HepG2 (cell line): ENCODE data around the gene ANKLE1. TPM values are rescaled to one million over a fixed set of nuclear protein-coding genes. Genes with fewer than 3 reads are reported as not detected.

Source experiments
- ATAC-seq: fragments of 200-7000 bp; cut with Tn5 transposase; 3 replicates; pipeline ENCODE4 v1.9.1; 2020; ENCODE audit warnings: mild to moderate bottlenecking, moderate library complexity
- BruUV-seq: library from RNA; stranded (reverse); fragments of 400-500 nt; replicated peaks from 2 replicates; lab custom pipeline; 2021; lab: Mats Ljungman, UMichigan
- CTCF ChIA-PET: fragments of 300-600 bp; formaldehyde crosslinking; extraction: SDS; loops from one replicate; lab custom pipeline; 2021; ENCODE audit warnings: low total read pairs, inconsistent platforms, low intra/inter-chr PET ratio; lab: Yijun Ruan, JAX
- POLR2A ChIA-PET: fragments of 350-600 bp; sonication (Branson Sonifier 250); formaldehyde crosslinking; loops from one replicate; lab custom pipeline; 2020; ENCODE audit warnings: antibody characterized with exemption, inconsistent platforms; lab: Yijun Ruan, JAX
- DNase-seq: peaks from one replicate; pipeline ENCODE4 v3.0.0-alpha.2; 2015; ENCODE audit warnings: low spot score
- FAIRE-seq: peaks from 3 replicates; lab custom pipeline; 2011; peaks lifted over from hg19 to GRCh38; lab: Jason Lieb, UNC
- H2AFZ ChIP-seq: one replicate; pipeline ENCODE4 v1.6.1; 2011; ENCODE audit warnings: low read length, inconsistent platforms
- H3K27ac ChIP-seq: fragments of 300-600 bp; 3 replicates; pipeline ENCODE4 v1.8.0; 2011; ENCODE audit warnings: mixed run types, mild to moderate bottlenecking, mixed read lengths, low read length, inconsistent platforms; ENCODE audit not compliant: insufficient read depth; ENCODE audit errors: extremely low read length
- H3K27me3 ChIP-seq, 2 experiments: fragments of 200-600 bp in 1 of 2; 2 replicates in 1 of 2; 3 replicates in 1 of 2; pipeline versions ENCODE4 v1.6.0 to v1.8.0; 2011; ENCODE audit warnings: low read length in 2 of 2, mild to moderate bottlenecking in 2 of 2, moderate library complexity in 2 of 2, inconsistent platforms in 1 of 2; ENCODE audit not compliant: insufficient read depth in 2 of 2, control insufficient read depth in 1 of 2
- H3K36me3 ChIP-seq, 2 experiments: fragments of 200-600 bp in 1 of 2; replicated peaks in 1 of 2; 2 replicates in 1 of 2; 3 replicates in 1 of 2; pipeline versions ENCODE4 v1.5.1 to v1.8.0; 2011; ENCODE audit warnings: low read length in 2 of 2, inconsistent platforms in 1 of 2; ENCODE audit not compliant: insufficient read depth in 2 of 2, control insufficient read depth in 1 of 2
- H3K4me1 ChIP-seq: 2 replicates; pipeline ENCODE4 v1.5.1; 2012; ENCODE audit warnings: low read length, inconsistent platforms; ENCODE audit not compliant: insufficient read depth
- H3K4me2 ChIP-seq: 2 replicates; pipeline ENCODE4 v1.6.0; 2011; ENCODE audit warnings: low read depth, low read length, inconsistent platforms
- H3K4me3 ChIP-seq, 3 experiments: fragments of 200-600 bp in 1 of 3; sonication (generic), shearing (Covaris generic) in 1 of 3; replicated peaks in 1 of 3; 2 replicates each; pipeline ENCODE4 v1.5.1; 2011 to 2016; ENCODE audit warnings: low read length in 3 of 3, inconsistent platforms in 2 of 3, low read depth in 2 of 3, mild to moderate bottlenecking in 2 of 3, control low read depth in 1 of 3, mixed read lengths in 1 of 3; ENCODE audit not compliant: insufficient read depth in 1 of 3
- H3K79me2 ChIP-seq: one replicate; pipeline ENCODE4 v1.6.1; 2011; ENCODE audit warnings: low read length, inconsistent platforms; ENCODE audit not compliant: insufficient read depth
- H3K9ac ChIP-seq: 2 replicates; pipeline ENCODE4 v1.6.0; 2011; ENCODE audit warnings: mild to moderate bottlenecking, low read depth, low read length, inconsistent platforms; ENCODE audit not compliant: insufficient read depth
- H3K9me3 ChIP-seq: 2 replicates; pipeline ENCODE4 v1.5.1; 2012; ENCODE audit warnings: mild to moderate bottlenecking, low read length
- H4K20me1 ChIP-seq: 2 replicates; pipeline ENCODE4 v1.6.0; 2011; ENCODE audit warnings: inconsistent platforms, mild to moderate bottlenecking, low read length, moderate library complexity; ENCODE audit not compliant: insufficient read depth
- ATF1 ChIP-seq: IDR thresholded peaks from 2 replicates; pipeline ENCODE4 v1.6.1; 2016; ENCODE audit warnings: mild to moderate bottlenecking, control low read depth
- GABPB1 ChIP-seq: IDR thresholded peaks from 2 replicates; pipeline ENCODE4 v1.6.1; 2016; ENCODE audit warnings: mild to moderate bottlenecking, missing genetic modification reagents, moderate library complexity, missing compliant biosample characterization
- HES4 ChIP-seq: sonication (generic); formaldehyde crosslinking; IDR thresholded peaks from 2 replicates; pipeline ENCODE4 v1.9.0; 2021; ENCODE audit warnings: mild to moderate bottlenecking, missing genetic modification reagents, borderline replicate concordance
- LCORL ChIP-seq, 2 experiments: fragments of 450-650 bp in 1 of 2; sonication (generic) in 1 of 2; formaldehyde crosslinking in 1 of 2; IDR thresholded peaks; 2 replicates each; pipeline versions ENCODE4 v1.5.0 to v1.6.1; 2017 to 2020; ENCODE audit warnings: antibody characterized with exemption in 1 of 2, missing genetic modification reagents in 1 of 2
- MZF1 ChIP-seq: sonication (generic); formaldehyde crosslinking; IDR thresholded peaks from 2 replicates; pipeline ENCODE4 v1.8.1; 2023; ENCODE audit warnings: mild to moderate bottlenecking, missing genetic modification reagents, borderline replicate concordance
- PAX8 ChIP-seq: sonication (generic); formaldehyde crosslinking; IDR thresholded peaks from 2 replicates; pipeline ENCODE4 v1.8.0; 2022; ENCODE audit warnings: mild to moderate bottlenecking, missing genetic modification reagents, borderline replicate concordance
- ZNF138 ChIP-seq: sonication (generic); formaldehyde crosslinking; IDR thresholded peaks from 2 replicates; pipeline ENCODE4 v1.5.0; 2020; ENCODE audit warnings: mild to moderate bottlenecking, low read depth, missing genetic modification reagents
- ZNF274 ChIP-seq: sonication (generic); formaldehyde crosslinking; IDR thresholded peaks from 2 replicates; pipeline ENCODE4 v1.5.1; 2020; ENCODE audit warnings: mild to moderate bottlenecking, missing genetic modification reagents
- ZNF737 ChIP-seq: sonication (generic); formaldehyde crosslinking; IDR thresholded peaks from 2 replicates; pipeline ENCODE4 v1.5.0; 2020; ENCODE audit warnings: missing genetic modification reagents, mild to moderate bottlenecking, borderline replicate concordance
- WGBS: methylation state at CpG from one replicate; pipeline ENCODE4 v1.1.6; 2017; ENCODE audit warnings: low lambda C conversion rate; 5-methylcytosine and 5-hydroxymethylcytosine counted together
- in situ Hi-C: cut with HindIII; loops from 2 replicates; pipeline ENCODE4 v1.10.0; 2017; ENCODE audit warnings: low pct_unique_long_range_greater_than_20kb; ENCODE audit not compliant: extremely low pct_ligation_motif_present
- intact Hi-C: fragments of 100-400 bp; cut with micrococcal nuclease; formaldehyde crosslinking; loops from one replicate; pipeline ENCODE4 v1.10.0; 2022; ENCODE audit not compliant: unreplicated experiment
- polyA plus RNA-seq, 8 experiments: library from polyadenylated mRNA; depleted of rRNA in 3 of 8; stranded (reverse) in 7 of 8; unstranded in 1 of 8; fragments of >200 nt; fragmentation: Illumina TruSeq in 4 of 8; extraction: Trizol in 4 of 8; gene quantifications; 2 replicates each; pipeline versions ENCODE4 v1.2.1 to v1.2.3, GENCODE V29; 2011 to 2016; ENCODE audit warnings: low read depth in 4 of 8, missing spikeins in 1 of 8, mixed read lengths in 1 of 8; ENCODE audit not compliant: insufficient read depth in 1 of 8
- total RNA-seq, 5 experiments: library from RNA; depleted of rRNA; stranded (reverse); fragments of >200 nt; fragmentation: Illumina TruSeq; extraction: Trizol; gene quantifications; 2 replicates each; pipeline ENCODE4 v1.2.3, GENCODE V29; 2016; ENCODE audit warnings: low read depth in 1 of 5
- TF ChIP-seq, protein P1 (sequence below): sonication (generic); formaldehyde crosslinking; IDR thresholded peaks from 2 replicates; pipeline ENCODE4 v1.5.0; 2020; ENCODE audit warnings: mild to moderate bottlenecking, missing genetic modification reagents
- TF ChIP-seq, protein P2 (sequence below): sonication (generic); formaldehyde crosslinking; IDR thresholded peaks from 2 replicates; pipeline ENCODE4 v1.4.0; 2020; ENCODE audit warnings: missing genetic modification reagents, borderline replicate concordance
- TF ChIP-seq, protein P3 (sequence below): sonication (generic); formaldehyde crosslinking; IDR thresholded peaks from 2 replicates; pipeline ENCODE4 v1.8.0; 2022; ENCODE audit warnings: missing genetic modification reagents, mild to moderate bottlenecking, inconsistent platforms, borderline replicate concordance
- TF ChIP-seq, protein P4 (sequence below): IDR thresholded peaks from 2 replicates; pipeline ENCODE4 v1.6.1; 2012; ENCODE audit warnings: low read depth, low read length, improper control_type of control experiment
- TF ChIP-seq, protein P5 (sequence below): sonication (generic); formaldehyde crosslinking; conservative IDR thresholded peaks from 2 replicates; pipeline ENCODE4 v1.8.1; 2023; ENCODE audit warnings: missing genetic modification reagents

Gene ANKLE1
- total and polyA plus RNA-seq, 2 of the 13 experiments (the other 11 are each of a cell fraction or from before 2014, with no cell fraction given), result 0.69 to 1.5 TPM

DNA sequence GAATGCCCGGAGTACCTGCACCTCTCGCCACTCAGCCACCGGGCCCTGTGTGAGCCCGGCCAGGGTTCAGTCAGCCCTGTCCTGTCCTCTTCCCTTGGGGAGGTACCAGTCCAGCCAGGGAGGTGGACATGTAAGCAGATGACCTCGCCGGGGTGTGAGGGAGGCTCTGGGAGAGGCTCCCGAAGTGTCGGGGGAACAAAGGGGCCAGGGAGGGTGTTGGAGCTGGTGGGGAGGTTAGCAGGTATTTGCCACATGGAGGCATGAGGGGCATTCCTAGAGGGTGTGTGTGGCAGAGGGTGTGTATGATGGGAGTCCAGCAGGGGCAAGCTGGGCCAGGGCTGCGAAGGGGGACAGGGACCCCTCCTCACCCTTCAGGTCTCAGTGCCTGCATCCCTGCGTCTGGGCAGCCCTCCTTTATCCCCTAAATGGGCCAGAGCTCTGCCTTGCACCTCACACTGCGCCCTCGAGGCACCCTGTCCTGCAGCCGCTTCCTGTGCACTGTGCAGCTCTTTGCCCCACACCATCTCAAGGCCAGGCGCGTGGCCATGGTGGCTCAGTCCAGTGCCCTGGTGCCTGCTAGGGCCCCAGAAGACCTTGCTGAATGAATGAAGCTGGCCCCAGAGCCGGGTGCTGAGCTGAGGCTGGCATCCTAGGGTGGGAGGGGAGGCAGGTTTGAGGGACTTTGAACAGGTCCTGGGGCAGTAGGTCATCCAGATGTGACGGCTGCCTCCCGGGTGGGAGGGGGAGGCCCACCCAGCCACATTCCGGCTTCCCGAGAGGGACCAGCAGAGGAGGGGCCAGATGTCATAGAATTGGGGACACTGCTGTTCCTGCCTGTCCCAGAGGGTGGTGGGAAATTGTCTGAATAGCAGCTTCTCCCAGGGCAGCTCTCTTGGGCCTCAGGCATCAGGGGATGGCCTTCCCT is 30.8 kb downstream of the ANKLE1 start:
- H3K9ac ChIP-seq, result peak overlapping the region; percentile 46; the same call in 1 of the 2 replicates
- H3K4me1 ChIP-seq, result peaks cover 32% of the 10 kb centered on the region
- FAIRE-seq (no peak), ATAC-seq (peak; percentile 10), DNase-seq (no peak)
- peaks cover 7% of the 10 kb centered on the region for H4K20me1 ChIP-seq
- in situ Hi-C loops (no loop called here), intact Hi-C loops (no loop called here)
- BruUV-seq, result no TSS peak
- H2AFZ ChIP-seq, result no peak overlapping the region
- H3K9me3 ChIP-seq, result no peaks in the 10 kb centered on the region
- POLR2A ChIA-PET, result interaction anchor here (1.0 to 1.6 kb wide), 5 partner anchors 10 to 107 kb away, joined by 3 to 4 read pairs (median 4); partner anchors contain the start of gene USE1
- 43% methylated on average over 13 of the region's 20 CpGs for WGBS
- peaks cover 27% of the 10 kb centered on the region for H3K79me2 ChIP-seq
- no peaks in the 10 kb centered on the region; a peak in 1 of 5 replicates for H3K27me3 ChIP-seq
- peak overlapping the region in 1 of 3 experiments; percentile 49; a peak in 3 of 6 replicates for H3K4me3 ChIP-seq
- peak overlapping the region; percentile 65 for H3K4me2 ChIP-seq
- CTCF ChIA-PET, result no interaction called here
- peaks cover 12 to 20% of the 10 kb centered on the region in 2 experiments; a peak in 4 of 5 replicates for H3K36me3 ChIP-seq
- H3K27ac ChIP-seq, result peak overlapping the region; percentile 55
- TF ChIP-seq PAX8 (CRISPR knock-in tag) (no peak), GABPB1 (CRISPR knock-in tag) (peak; percentile 10; the same call in 1 of the 2 replicates), ATF1 (CRISPR knock-in tag) (no peak), MZF1 (no peak), ZNF274 (CRISPR knock-in tag) (no peak), ZNF138 (CRISPR knock-in tag) (no peak), ZNF737 (CRISPR knock-in tag) (no peak), LCORL (IDR thresholded peaks at IDR 0.05) (no peak), LCORL (CRISPR knock-in tag; IDR thresholded peaks at IDR 0.05) (peak; percentile 57), HES4 (CRISPR knock-in tag) (no peak)
- TF ChIP-seq, protein P1, sequence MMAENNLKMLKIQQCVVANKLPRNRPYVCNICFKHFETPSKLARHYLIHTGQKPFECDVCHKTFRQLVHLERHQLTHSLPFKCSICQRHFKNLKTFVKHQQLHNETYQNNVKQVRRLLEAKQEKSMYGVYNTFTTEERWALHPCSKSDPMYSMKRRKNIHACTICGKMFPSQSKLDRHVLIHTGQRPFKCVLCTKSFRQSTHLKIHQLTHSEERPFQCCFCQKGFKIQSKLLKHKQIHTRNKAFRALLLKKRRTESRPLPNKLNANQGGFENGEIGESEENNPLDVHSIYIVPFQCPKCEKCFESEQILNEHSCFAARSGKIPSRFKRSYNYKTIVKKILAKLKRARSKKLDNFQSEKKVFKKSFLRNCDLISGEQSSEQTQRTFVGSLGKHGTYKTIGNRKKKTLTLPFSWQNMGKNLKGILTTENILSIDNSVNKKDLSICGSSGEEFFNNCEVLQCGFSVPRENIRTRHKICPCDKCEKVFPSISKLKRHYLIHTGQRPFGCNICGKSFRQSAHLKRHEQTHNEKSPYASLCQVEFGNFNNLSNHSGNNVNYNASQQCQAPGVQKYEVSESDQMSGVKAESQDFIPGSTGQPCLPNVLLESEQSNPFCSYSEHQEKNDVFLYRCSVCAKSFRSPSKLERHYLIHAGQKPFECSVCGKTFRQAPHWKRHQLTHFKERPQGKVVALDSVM, result no peak
- TF ChIP-seq, protein P2, sequence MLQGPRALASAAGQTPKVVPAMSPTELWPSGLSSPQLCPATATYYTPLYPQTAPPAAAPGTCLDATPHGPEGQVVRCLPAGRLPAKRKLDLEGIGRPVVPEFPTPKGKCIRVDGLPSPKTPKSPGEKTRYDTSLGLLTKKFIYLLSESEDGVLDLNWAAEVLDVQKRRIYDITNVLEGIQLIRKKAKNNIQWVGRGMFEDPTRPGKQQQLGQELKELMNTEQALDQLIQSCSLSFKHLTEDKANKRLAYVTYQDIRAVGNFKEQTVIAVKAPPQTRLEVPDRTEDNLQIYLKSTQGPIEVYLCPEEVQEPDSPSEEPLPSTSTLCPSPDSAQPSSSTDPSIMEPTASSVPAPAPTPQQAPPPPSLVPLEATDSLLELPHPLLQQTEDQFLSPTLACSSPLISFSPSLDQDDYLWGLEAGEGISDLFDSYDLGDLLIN (CRISPR knock-in tag), result no peak
- TF ChIP-seq, protein P3, sequence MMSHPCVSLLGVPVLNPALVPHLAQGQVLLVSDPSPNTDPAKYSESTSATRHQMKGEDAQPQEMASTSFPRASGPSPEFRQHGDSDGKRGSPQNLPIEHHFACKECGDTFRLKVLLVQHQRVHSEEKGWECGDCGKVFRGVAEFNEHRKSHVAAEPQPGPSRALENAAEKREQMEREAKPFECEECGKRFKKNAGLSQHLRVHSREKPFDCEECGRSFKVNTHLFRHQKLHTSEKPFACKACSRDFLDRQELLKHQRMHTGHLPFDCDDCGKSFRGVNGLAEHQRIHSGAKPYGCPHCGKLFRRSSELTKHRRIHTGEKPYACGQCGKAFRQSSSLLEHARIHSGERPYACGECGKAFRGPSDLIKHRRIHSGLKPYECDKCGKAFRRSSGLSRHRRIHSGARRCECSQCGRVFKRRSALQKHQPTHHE (CRISPR knock-in tag), result no peak
- TF ChIP-seq, protein P4, sequence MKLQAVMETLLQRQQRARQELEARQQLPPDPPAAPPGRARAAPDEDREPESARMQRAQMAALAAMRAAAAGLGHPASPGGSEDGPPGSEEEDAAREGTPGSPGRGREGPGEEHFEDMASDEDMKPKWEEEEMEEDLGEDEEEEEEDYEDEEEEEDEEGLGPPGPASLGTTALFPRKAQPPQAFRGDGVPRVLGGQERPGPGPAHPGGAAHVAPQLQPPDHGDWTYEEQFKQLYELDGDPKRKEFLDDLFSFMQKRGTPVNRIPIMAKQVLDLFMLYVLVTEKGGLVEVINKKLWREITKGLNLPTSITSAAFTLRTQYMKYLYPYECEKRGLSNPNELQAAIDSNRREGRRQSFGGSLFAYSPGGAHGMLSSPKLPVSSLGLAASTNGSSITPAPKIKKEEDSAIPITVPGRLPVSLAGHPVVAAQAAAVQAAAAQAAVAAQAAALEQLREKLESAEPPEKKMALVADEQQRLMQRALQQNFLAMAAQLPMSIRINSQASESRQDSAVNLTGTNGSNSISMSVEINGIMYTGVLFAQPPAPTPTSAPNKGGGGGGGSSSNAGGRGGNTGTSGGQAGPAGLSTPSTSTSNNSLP, result no peak
- TF ChIP-seq, protein P5, sequence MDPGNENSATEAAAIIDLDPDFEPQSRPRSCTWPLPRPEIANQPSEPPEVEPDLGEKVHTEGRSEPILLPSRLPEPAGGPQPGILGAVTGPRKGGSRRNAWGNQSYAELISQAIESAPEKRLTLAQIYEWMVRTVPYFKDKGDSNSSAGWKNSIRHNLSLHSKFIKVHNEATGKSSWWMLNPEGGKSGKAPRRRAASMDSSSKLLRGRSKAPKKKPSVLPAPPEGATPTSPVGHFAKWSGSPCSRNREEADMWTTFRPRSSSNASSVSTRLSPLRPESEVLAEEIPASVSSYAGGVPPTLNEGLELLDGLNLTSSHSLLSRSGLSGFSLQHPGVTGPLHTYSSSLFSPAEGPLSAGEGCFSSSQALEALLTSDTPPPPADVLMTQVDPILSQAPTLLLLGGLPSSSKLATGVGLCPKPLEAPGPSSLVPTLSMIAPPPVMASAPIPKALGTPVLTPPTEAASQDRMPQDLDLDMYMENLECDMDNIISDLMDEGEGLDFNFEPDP (CRISPR knock-in tag), result no peak
